ENCODE measurements around the gene NBEA. TPM values are rescaled to one million over a fixed set of nuclear protein-coding genes. Genes with fewer than 3 reads are reported as not detected.

Gene NBEA
- total RNA-seq, 1 donor from 2014 or later = 10.8 TPM

DNA sequence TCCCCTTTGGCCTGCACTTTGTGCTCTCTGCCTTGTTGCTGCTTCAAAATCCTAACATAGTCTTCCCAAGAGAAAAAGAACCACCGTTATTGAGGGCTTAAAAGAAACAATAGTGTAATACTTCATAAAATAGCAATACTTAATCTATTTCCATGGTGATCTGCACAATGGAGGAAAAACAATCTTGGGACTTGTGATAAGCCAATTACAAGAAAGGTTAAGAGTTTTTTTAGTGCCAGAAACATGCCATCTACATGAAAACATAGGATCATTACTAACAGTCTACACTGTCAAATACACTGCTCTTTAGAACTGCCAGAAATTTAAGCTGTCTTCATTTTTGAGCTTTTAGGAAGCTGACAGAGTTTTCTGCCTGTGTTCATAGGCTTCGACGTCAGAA, 588.5 kb downstream of the NBEA start:
- no peak for DNase-seq (ENCODE audit: low read depth, low spot score)
- TF ChIP-seq, protein P1, sequence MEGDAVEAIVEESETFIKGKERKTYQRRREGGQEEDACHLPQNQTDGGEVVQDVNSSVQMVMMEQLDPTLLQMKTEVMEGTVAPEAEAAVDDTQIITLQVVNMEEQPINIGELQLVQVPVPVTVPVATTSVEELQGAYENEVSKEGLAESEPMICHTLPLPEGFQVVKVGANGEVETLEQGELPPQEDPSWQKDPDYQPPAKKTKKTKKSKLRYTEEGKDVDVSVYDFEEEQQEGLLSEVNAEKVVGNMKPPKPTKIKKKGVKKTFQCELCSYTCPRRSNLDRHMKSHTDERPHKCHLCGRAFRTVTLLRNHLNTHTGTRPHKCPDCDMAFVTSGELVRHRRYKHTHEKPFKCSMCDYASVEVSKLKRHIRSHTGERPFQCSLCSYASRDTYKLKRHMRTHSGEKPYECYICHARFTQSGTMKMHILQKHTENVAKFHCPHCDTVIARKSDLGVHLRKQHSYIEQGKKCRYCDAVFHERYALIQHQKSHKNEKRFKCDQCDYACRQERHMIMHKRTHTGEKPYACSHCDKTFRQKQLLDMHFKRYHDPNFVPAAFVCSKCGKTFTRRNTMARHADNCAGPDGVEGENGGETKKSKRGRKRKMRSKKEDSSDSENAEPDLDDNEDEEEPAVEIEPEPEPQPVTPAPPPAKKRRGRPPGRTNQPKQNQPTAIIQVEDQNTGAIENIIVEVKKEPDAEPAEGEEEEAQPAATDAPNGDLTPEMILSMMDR (conservative IDR thresholded peaks at IDR 0.05) = no peak
- H3K9me3 Mint-ChIP-seq = no peaks in the 10 kb centered on the region
- H3K36me3 Mint-ChIP-seq (ENCODE audit: low read depth) = no peaks in the 10 kb centered on the region
- H3K27ac Mint-ChIP-seq (ENCODE audit: unreplicated experiment) = peak overlapping the region; percentile 81
- H3K4me3 Mint-ChIP-seq = no peak overlapping the region
- no peaks in the 10 kb centered on the region for H3K27me3 Mint-ChIP-seq (ENCODE audit: low read depth)
- H3K4me1 Mint-ChIP-seq = peaks cover 17% of the 10 kb centered on the region

GRCh38 chr13:35531526-35531925, 589.5 kb downstream of the NBEA start:
- DNase-seq (ENCODE audit: low read depth, low spot score) = no peak
- TF ChIP-seq, protein P1 (conservative IDR thresholded peaks at IDR 0.05) = no peak
- peaks cover 17% of the 10 kb centered on the region for H3K4me1 Mint-ChIP-seq
- no peak overlapping the region for H3K27ac Mint-ChIP-seq (ENCODE audit: unreplicated experiment)
- H3K27me3 Mint-ChIP-seq (ENCODE audit: low read depth) = no peaks in the 10 kb centered on the region
- no peaks in the 10 kb centered on the region for H3K36me3 Mint-ChIP-seq (ENCODE audit: low read depth)
- H3K4me3 Mint-ChIP-seq = no peak overlapping the region
- no peaks in the 10 kb centered on the region for H3K9me3 Mint-ChIP-seq

- TF ChIP-seq, protein P1 (conservative IDR thresholded peaks at IDR 0.05) = no peak
- H3K9me3 Mint-ChIP-seq = no peaks in the 10 kb centered on the region
- no peaks in the 10 kb centered on the region for H3K27me3 Mint-ChIP-seq (ENCODE audit: low read depth)
- no peaks in the 10 kb centered on the region for H3K36me3 Mint-ChIP-seq (ENCODE audit: low read depth)
- H3K4me3 Mint-ChIP-seq = no peak overlapping the region
- H3K27ac Mint-ChIP-seq (ENCODE audit: unreplicated experiment) = no peak overlapping the region
- no peak for DNase-seq (ENCODE audit: low read depth, low spot score)
- peaks cover 17% of the 10 kb centered on the region for H3K4me1 Mint-ChIP-seq
These were observed 592.3 kb downstream of the NBEA start for GRCh38 chr13:35534343-35534742.

GRCh38 chr13:35548790-35549189, 606.7 kb downstream of the NBEA start:
- no peaks in the 10 kb centered on the region for H3K27me3 Mint-ChIP-seq (ENCODE audit: low read depth)
- DNase-seq (ENCODE audit: low read depth, low spot score) = no peak
- TF ChIP-seq, protein P1 (conservative IDR thresholded peaks at IDR 0.05) = no peak
- no peaks in the 10 kb centered on the region for H3K9me3 Mint-ChIP-seq
- no peaks in the 10 kb centered on the region for H3K36me3 Mint-ChIP-seq (ENCODE audit: low read depth)
- H3K4me1 Mint-ChIP-seq = no peaks in the 10 kb centered on the region
- no peak overlapping the region for H3K27ac Mint-ChIP-seq (ENCODE audit: unreplicated experiment)
- H3K4me3 Mint-ChIP-seq = no peak overlapping the region

GRCh38 chr13:35549481-35549880, 607.4 kb downstream of the NBEA start:
- TF ChIP-seq, protein P1 (conservative IDR thresholded peaks at IDR 0.05) = no peak
- Mint-ChIP-seq H3K27ac (ENCODE audit: unreplicated experiment) (no peak overlapping the region), H3K27me3 (ENCODE audit: low read depth) (no peaks in the 10 kb centered on the region), H3K36me3 (ENCODE audit: low read depth) (no peaks in the 10 kb centered on the region), H3K4me1 (no peaks in the 10 kb centered on the region), H3K9me3 (no peaks in the 10 kb centered on the region), H3K4me3 (no peak overlapping the region)
- no peak for DNase-seq (ENCODE audit: low read depth, low spot score)
